ENCODE measurements around the gene TRMT11.
"Not testable (repeated sequence)": the region's sequence is repeated elsewhere in the genome, so short reads cannot be mapped to it uniquely, and the experiment has no call there.

The TRMT11 gene

DNA sequence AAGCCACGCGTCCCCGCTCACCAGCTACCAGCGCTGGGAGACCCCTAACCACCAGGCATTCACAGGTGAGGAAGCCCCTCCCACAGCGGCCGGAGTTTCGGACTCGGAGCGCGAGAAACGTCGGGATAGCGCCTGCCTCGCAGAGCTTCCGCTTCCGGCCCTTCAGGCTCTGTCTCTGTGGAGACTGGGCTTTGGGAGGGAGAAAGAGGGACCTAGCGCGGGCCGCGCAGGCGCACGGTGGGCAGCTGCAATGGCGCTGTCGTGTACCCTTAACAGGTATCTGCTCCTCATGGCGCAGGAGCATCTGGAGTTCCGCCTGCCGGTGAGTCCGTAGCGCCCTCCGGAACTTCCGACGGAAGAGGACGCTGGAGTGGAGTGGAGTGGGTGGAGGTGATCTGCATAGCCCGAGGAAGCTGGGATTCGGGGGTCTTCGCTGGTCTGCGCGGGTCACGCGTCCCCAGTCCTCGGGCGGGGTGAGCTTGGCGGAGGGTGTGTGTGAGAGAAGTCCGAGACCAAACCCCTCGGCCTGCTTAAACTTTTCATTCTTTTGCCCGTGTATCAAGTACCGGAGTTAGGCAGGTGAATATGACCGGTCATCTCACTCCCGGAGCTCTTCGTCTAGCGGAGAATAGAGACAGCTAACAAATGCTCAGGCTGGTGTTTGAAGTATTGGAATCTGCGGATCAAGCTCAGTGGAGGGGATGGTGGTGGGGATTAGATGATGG lies at the start of gene TRMT11:
Gene TRMT11, plus strand, starts transcription at position 240 of the 725 bp plus-strand sequence. Its CDS starts 11 bp downstream, at position 251.
- peak; percentile 88 for DNase-seq (ENCODE audit: low spot score)

- no peak for DNase-seq (ENCODE audit: low spot score)
Observed at GRCh38 chr6:125939026-125939425, 47.3 kb upstream of the TRMT11 start.

- DNase-seq (ENCODE audit: low spot score), result no peak
Observed at GRCh38 chr6:125939791-125940190, 46.5 kb upstream of the TRMT11 start.

DNA sequence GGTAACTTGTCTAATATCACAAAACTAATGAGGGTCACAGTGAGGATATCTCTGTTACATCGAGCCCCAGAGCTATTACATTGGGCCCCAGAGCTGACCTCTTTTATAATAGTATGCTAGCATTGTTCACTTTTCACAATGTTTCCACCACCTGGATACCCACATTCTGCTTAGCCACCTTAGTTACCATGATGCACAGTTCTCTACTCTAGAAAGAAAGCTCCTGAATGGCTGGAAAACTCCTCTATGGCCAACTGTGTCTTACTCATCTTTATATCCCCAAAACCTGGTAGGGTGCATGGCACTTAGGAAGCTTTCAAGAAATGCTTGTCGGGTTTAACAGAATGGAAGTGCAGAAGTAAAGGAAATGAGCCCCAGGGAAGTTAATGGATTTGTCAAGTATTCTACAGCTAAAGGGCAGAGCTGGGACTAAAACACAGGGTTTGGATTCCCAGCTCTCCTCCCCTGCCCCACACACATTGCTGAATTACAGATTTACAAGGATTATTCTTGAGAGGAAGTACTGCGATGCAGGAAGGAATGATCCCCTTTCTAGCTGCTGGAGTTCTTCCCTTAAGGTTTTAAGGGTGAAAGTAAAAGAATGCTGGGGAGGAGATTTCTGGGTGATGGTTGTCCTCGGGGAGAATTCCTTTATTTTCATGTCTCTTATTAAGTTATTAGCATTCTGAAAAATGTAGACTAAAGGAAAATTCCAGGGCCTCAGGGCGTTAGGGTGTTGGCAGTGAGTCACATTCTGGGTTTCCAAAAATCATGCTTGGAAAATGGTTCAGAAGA lies 45.9 kb upstream of the TRMT11 start:
- DNase-seq (ENCODE audit: low spot score), result no peak

DNA sequence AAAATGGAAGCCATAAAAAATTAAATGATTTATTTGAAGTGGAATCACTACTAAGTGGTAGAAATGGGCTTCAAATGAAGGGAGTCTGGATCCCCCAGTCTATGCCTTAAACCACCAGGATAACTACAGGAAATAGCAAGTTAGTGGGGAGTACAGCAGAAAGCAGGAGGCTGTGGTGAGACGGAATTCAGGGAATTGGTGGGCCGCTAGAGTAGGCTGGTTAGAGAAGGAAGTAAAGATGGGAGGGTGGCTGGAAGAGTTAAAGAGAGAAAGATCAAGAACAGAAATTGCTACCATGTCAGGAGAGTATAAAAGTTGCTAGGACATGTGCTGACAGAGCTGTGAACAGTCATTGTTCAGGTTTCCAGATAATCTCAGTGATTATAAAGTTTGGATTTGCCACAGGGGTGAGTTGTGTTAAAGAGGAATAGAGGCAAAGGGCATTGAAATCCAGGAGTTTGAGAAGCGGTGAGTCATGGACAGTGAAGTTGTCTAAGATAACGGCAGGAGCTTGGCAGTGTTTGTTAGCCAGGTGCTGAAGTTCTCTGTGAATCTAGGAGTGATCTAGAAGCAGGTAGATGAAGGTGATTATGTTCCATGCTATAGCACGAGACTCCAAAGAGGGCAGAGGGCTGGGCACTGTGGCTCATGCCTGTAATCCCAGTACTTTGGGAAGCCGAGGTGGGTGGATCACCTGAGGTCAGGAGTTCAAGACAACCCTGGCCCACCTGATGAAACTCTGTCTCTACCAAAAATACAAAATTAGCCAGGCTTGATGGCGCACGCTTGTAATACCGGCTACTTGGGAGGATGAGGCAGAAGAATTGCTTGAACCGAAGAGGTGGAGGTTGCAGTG lies 43.4 kb upstream of the TRMT11 start:
- DNase-seq (ENCODE audit: low spot score), result no peak

GRCh38 chr6:125943528-125944433 lies 42.6 kb upstream of the TRMT11 start:
- DNase-seq (ENCODE audit: low spot score), result no peak

- no peak for DNase-seq (ENCODE audit: low spot score)
Observed at GRCh38 chr6:125944434-125944816, 41.9 kb upstream of the TRMT11 start.

DNA sequence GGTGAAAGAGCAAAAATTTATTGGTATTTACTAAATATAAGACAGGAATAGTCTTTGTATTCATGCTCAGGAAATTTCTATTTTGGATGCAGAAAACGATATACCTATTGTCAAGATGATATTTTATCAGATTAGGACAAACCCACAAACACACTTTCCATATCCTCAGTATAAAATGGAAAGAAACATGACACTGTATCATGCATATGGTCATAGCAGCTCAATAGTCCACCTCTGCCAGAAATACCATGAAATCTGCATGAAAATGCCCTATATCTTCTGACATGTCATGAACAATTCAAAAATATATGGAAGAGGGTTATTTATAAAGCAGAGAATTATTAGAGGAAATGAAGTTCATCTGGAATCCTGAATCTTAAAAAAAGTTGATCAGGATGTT lies 41.4 kb upstream of the TRMT11 start:
- no peak for DNase-seq (ENCODE audit: low spot score)

DNA sequence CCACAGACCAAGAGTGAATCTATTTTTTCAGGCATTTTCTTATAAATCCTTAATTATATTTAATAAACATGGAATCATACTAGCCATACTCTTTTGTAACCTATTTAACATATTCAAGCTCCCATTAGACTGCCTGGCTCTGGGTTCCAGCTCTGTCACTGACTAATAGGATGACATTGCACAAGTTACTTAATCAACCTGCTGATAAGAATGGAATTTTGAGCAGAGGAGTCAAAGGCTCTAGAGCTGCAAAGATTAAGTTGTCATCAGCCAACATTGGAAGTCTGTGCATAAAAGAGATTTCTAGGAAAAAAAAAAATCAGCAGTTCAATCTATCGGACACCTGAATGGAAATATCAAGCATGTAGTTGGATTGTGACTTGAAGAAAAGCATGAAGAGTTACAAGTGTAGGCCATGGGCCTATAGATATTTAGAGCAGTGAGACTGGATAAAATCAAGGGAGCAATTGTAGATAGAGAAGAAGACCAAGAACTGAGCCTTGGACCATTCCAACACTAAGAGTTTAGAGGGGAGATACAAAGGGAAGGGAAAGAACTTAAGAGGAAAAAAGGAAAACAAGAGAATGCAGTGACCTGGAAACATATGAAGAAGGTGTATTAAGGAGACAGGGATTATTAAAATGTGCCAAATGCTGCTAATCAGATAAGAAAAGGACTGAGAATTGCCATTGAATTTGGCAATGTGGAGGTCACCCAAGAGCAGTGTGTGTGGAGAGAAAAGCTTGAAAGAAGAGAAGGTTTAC lies 40.8 kb upstream of the TRMT11 start:
- no peak for DNase-seq (ENCODE audit: low spot score)

- DNase-seq (ENCODE audit: low spot score), result no peak
Observed at GRCh38 chr6:125947615-125948014, 38.7 kb upstream of the TRMT11 start.

GRCh38 chr6:125948455-125948854 lies 37.9 kb upstream of the TRMT11 start:
- DNase-seq (ENCODE audit: low spot score), result no peak

DNA sequence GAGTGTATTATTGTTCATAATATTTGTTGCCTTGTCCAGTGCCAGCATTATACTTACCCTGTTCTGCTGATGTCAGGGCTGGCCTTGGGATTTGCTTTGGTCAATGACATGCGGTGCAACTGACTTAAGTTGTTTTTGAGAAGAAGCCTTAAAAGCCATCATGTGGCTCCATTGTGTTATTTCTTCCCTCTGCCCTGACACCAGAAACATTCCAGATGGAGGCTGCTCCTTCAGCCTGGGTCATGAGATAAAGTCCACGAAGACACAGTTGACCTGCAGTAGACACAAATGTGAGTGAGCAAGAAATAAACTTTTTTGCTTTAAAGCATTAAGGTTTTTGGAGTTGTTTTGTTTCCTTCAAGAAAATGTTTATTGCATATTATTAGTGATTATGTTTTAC lies 37.3 kb upstream of the TRMT11 start:
- DNase-seq (ENCODE audit: low spot score), result no peak

- no peak for DNase-seq (ENCODE audit: low spot score)
Observed at GRCh38 chr6:125950293-125950692, 36.0 kb upstream of the TRMT11 start.

GRCh38 chr6:125950716-125951115 lies 35.6 kb upstream of the TRMT11 start:
- DNase-seq (ENCODE audit: low spot score), result not testable (repeated sequence)

DNA sequence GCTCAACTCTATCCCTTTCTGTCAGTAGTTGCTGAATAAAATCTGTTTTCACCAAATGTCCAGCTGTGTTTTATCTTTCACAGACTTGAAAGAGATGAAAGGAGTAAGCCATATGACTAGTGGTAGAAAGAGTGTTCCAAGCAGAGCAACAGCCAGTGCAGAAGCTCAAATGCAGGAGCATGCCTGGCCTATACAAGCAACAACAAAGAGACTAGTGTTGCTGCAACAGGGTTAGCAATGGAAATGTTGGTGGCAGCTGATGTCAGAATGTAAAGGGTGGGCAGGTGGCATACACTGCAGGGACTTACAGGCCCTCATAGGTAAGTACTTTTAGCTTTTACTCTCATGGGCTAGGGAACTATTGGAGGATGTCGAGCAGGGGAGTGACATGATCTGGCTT lies 35.0 kb upstream of the TRMT11 start:
- no peak for DNase-seq (ENCODE audit: low spot score)

- no peak for DNase-seq (ENCODE audit: low spot score)
Observed at GRCh38 chr6:125952764-125953501, 33.4 kb upstream of the TRMT11 start.

DNA sequence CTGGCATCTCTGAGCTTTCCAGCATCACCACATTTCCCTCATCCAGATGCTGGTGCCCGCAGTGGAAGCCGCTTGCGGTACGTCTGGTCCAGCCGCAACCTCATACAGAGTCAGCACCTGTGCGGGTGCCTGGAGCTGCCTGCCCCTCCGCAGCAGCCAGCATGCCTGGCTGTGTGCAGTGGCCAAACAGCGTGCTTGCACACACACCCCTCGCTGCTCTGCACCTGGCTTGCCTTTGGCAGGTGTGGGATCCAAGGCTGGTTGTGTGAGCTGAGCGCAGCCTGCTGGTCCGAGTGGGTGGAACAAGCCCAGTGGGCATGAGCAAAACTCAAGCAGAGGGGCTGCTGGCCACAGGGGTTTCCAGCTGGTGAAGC lies 32.9 kb upstream of the TRMT11 start:
- DNase-seq (ENCODE audit: low spot score), result peak; percentile 32

- DNase-seq (ENCODE audit: low spot score), result no peak
Observed at GRCh38 chr6:125954735-125955339, 31.5 kb upstream of the TRMT11 start.

DNA sequence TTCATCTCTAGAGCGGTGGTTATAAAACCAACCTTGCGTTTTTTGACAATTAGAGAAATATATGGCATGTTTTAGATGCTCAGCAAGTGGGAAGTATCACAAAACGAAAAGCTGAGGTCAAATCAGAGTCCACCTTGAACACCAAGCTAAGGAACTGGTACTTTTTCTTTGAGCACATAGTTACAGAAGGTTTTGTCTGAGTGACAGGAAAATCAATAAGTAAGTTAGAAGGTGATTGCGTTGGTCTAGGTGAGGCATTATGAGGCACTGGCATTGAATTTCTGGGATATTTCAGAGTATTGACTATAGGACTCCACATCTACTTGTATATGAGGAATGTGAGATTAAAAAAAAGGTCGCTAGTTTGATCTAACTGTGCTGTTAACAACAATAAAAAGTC lies 30.4 kb upstream of the TRMT11 start:
- DNase-seq (ENCODE audit: low spot score), result no peak
